GM23248 (cell line): ENCODE results near the gene ACACA. TPM values are rescaled to one million over a fixed set of nuclear protein-coding genes. Genes with fewer than 3 reads are reported as not detected.

Source experiments
- DNase-seq: peaks from one replicate; pipeline ENCODE4 v3.0.0-alpha.2; 2015
- H2AFZ ChIP-seq: fragments of 200-600 bp; sonication (generic); 2 replicates; pipeline ENCODE4 v1.6.1; 2016; ENCODE audit warnings: antibody characterized with exemption
- H3F3A ChIP-seq: fragments of 200-600 bp; sonication (generic); 2 replicates; pipeline ENCODE4 v1.6.1; 2016; ENCODE audit warnings: mild to moderate bottlenecking, antibody characterized with exemption, mixed run types; ENCODE audit not compliant: insufficient read depth
- H3K27ac ChIP-seq: fragments of 200-600 bp; sonication (generic); 2 replicates; pipeline ENCODE4 v1.5.1; 2016; ENCODE audit warnings: mild to moderate bottlenecking
- H3K27me3 ChIP-seq: fragments of 200-600 bp; sonication (generic); replicated peaks from 2 replicates; pipeline ENCODE4 v1.6.1; 2016; ENCODE audit warnings: mild to moderate bottlenecking; ENCODE audit not compliant: insufficient read depth
- H3K36me3 ChIP-seq: fragments of 200-600 bp; sonication (generic); 2 replicates; pipeline ENCODE4 v1.6.1; 2016; ENCODE audit warnings: low read depth, mild to moderate bottlenecking
- H3K4me1 ChIP-seq: fragments of 200-600 bp; sonication (generic); 2 replicates; pipeline ENCODE4 v1.6.1; 2016; ENCODE audit warnings: mild to moderate bottlenecking; ENCODE audit not compliant: insufficient read depth
- H3K4me2 ChIP-seq: fragments of 200-600 bp; sonication (generic); one replicate; pipeline ENCODE4 v1.6.1; 2016; ENCODE audit warnings: mild to moderate bottlenecking; ENCODE audit not compliant: unreplicated experiment
- H3K4me3 ChIP-seq: fragments of 200-600 bp; sonication (generic); 2 replicates; pipeline ENCODE4 v1.5.1; 2016; ENCODE audit warnings: mild to moderate bottlenecking
- H3K79me2 ChIP-seq: fragments of 200-600 bp; sonication (generic); 2 replicates; pipeline ENCODE4 v1.6.1; 2016; ENCODE audit warnings: mild to moderate bottlenecking; ENCODE audit not compliant: insufficient read depth
- H3K9ac ChIP-seq: fragments of 200-600 bp; sonication (generic); 2 replicates; pipeline ENCODE4 v1.6.1; 2016; ENCODE audit warnings: mild to moderate bottlenecking
- H3K9me2 ChIP-seq: fragments of 200-600 bp; sonication (generic); 2 replicates; pipeline ENCODE4 v1.6.1; 2016; ENCODE audit warnings: mixed run types, mild to moderate bottlenecking, moderate library complexity; ENCODE audit not compliant: insufficient read depth
- H3K9me3 ChIP-seq: fragments of 200-600 bp; sonication (generic); one replicate; pipeline ENCODE4 v1.6.1; 2017; ENCODE audit warnings: low read depth
- H4K20me1 ChIP-seq: fragments of 200-600 bp; sonication (generic); 2 replicates; pipeline ENCODE4 v1.6.0; 2016; ENCODE audit not compliant: insufficient read depth
- EZH2 ChIP-seq: fragments of 200-600 bp; sonication (generic); IDR thresholded peaks from 2 replicates; pipeline ENCODE4 v1.6.1; 2018; ENCODE audit warnings: antibody characterized with exemption, mild to moderate bottlenecking; ENCODE audit not compliant: insufficient read depth, poor library complexity, severe bottlenecking
- EZH2phosphoT487 ChIP-seq: fragments of 200-600 bp; sonication (generic); IDR thresholded peaks from 2 replicates; pipeline ENCODE4 v1.6.1; 2018; ENCODE audit warnings: antibody characterized with exemption, moderate library complexity, mild to moderate bottlenecking, low read depth; ENCODE audit not compliant: insufficient read depth
- WGBS, 2 experiments: methylation state at CpG; one replicate each; pipeline ENCODE4 v1.1.6; 2015 to 2017; ENCODE audit warnings: low lambda C conversion rate in 2 of 2, low coverage in 1 of 2; ENCODE audit errors: missing lambda C conversion rate in 2 of 2; 5-methylcytosine and 5-hydroxymethylcytosine counted together
- in situ Hi-C: fragments of 300-500 bp; cut with MboI; formaldehyde crosslinking; loops from 2 replicates; pipeline ENCODE4 v1.15.0; 2020
- polyA plus RNA-seq: library from polyadenylated mRNA; unstranded; fragments of >200 nt; fragmentation: Nextera tagmentation; extraction: Ambion mirVana; gene quantifications from 2 replicates; pipeline ENCODE4 v1.2.1, GENCODE V29; 2016
- total RNA-seq: library from RNA; depleted of rRNA; stranded (reverse); fragments of >200 nt; shearing (Covaris generic); gene quantifications from 2 replicates; pipeline ENCODE4 v1.2.3, GENCODE V29; 2014

Gene ACACA
- total and polyA plus RNA-seq, 2 experiments from 2014 or later = 10.2 to 21.9 TPM

- no peaks in the 10 kb centered on the region for H3K9me2 ChIP-seq
- H3K27me3 ChIP-seq = no peaks in the 10 kb centered on the region
- peaks cover 5% of the 10 kb centered on the region; the same call in 1 of the 2 replicates for H3K79me2 ChIP-seq
- H2AFZ ChIP-seq = no peak overlapping the region
- H4K20me1 ChIP-seq = no peaks in the 10 kb centered on the region
- peak; percentile 15 for DNase-seq
- no peaks in the 10 kb centered on the region for H3K36me3 ChIP-seq
- peaks cover 5% of the 10 kb centered on the region; the same call in 1 of the 2 replicates for H3K4me1 ChIP-seq
- 67% methylated on average over 9 of the region's 9 CpGs for whole genome bisulfite sequencing, 2 experiments
- H3F3A ChIP-seq = no peaks in the 10 kb centered on the region
- no peak overlapping the region for H3K4me3 ChIP-seq
- H3K4me2 ChIP-seq = no peak overlapping the region
- in situ Hi-C loops = no loop called here
- H3K9ac ChIP-seq = no peak overlapping the region
- H3K9me3 ChIP-seq = no peaks in the 10 kb centered on the region
- no peak overlapping the region for H3K27ac ChIP-seq
- TF ChIP-seq EZH2 (no peak), EZH2phosphoT487 (no peak)
Measured at GRCh38 chr17:37292429-37293139, 114.1 kb downstream of the ACACA start.

- H3K9ac ChIP-seq = no peak overlapping the region
- 95 to 100% methylated on average over 4 of the region's 4 CpGs for WGBS, 2 experiments
Measured at GRCh38 chr17:37291351-37291750, 115.3 kb downstream of the ACACA start.

GRCh38 chr17:37286430-37286829, 120.2 kb downstream of the ACACA start:
- no peak overlapping the region for H3K9ac ChIP-seq
- no peaks in the 10 kb centered on the region for H3F3A ChIP-seq
- H4K20me1 ChIP-seq = no peaks in the 10 kb centered on the region
- H3K9me2 ChIP-seq = no peaks in the 10 kb centered on the region
- H3K36me3 ChIP-seq = peaks cover 14% of the 10 kb centered on the region
- H3K27ac ChIP-seq = no peak overlapping the region
- no peak overlapping the region for H3K4me2 ChIP-seq
- no peaks in the 10 kb centered on the region for H3K27me3 ChIP-seq
- no peak overlapping the region for H3K4me3 ChIP-seq
- 63% methylated on average over 1 of the region's 1 CpG for WGBS, 2 experiments
- no peak for TF ChIP-seq EZH2
- TF ChIP-seq EZH2phosphoT487 = no peak
- no peak overlapping the region for H2AFZ ChIP-seq
- H3K4me1 ChIP-seq = peaks cover 6% of the 10 kb centered on the region
- in situ Hi-C loops = no loop called here
- H3K79me2 ChIP-seq = peaks cover 4% of the 10 kb centered on the region; the same call in 1 of the 2 replicates
- no peak for DNase-seq
- no peaks in the 10 kb centered on the region for H3K9me3 ChIP-seq

More at GRCh38 chr17:37291351-37291750, 115.3 kb downstream of the ACACA start:
- DNase-seq = no peak
- no peaks in the 10 kb centered on the region for H3K9me3 ChIP-seq
- H3K4me3 ChIP-seq = no peak overlapping the region
- no peaks in the 10 kb centered on the region for H3F3A ChIP-seq
- H3K36me3 ChIP-seq = no peaks in the 10 kb centered on the region
- no peaks in the 10 kb centered on the region for H4K20me1 ChIP-seq
- H3K9me2 ChIP-seq = no peaks in the 10 kb centered on the region
- in situ Hi-C loops = no loop called here
- no peaks in the 10 kb centered on the region for H3K27me3 ChIP-seq
- TF ChIP-seq EZH2phosphoT487 (no peak), EZH2 (no peak)
- no peak overlapping the region for H3K27ac ChIP-seq
- peaks cover 5% of the 10 kb centered on the region; the same call in 1 of the 2 replicates for H3K79me2 ChIP-seq
- peaks cover 5% of the 10 kb centered on the region; the same call in 1 of the 2 replicates for H3K4me1 ChIP-seq
- H3K4me2 ChIP-seq = no peak overlapping the region
- no peak overlapping the region for H2AFZ ChIP-seq

- Histone ChIP-seq H2AFZ (no peak overlapping the region), H3K4me1 (peaks cover 6% of the 10 kb centered on the region), H3K4me3 (no peak overlapping the region), H3K36me3 (peaks cover 14% of the 10 kb centered on the region), H3K27me3 (no peaks in the 10 kb centered on the region), H3K9me2 (no peaks in the 10 kb centered on the region), H3K27ac (no peak overlapping the region), H3K4me2 (no peak overlapping the region), H3K9me3 (no peaks in the 10 kb centered on the region), H3K79me2 (no peaks in the 10 kb centered on the region), H4K20me1 (no peaks in the 10 kb centered on the region), H3K9ac (no peak overlapping the region), H3F3A (no peaks in the 10 kb centered on the region)
- 91 to 98% methylated on average over 2 of the region's 2 CpGs for WGBS, 2 experiments
- no peak for TF ChIP-seq EZH2
- TF ChIP-seq EZH2phosphoT487 = no peak
- in situ Hi-C loops = no loop called here
- no peak for DNase-seq
Measured at GRCh38 chr17:37284191-37284590, 122.4 kb downstream of the ACACA start.
